HCT116 (cell line): Measurements from ENCODE around the gene SLC24A3.

ENCODE experiments used
- CEBPB ChIP-seq: IDR thresholded peaks from 2 replicates; pipeline ENCODE4 v1.6.1; 2012; ENCODE audit warnings: low read depth
- EZH2 ChIP-seq: fragments of 200-600 bp; sonication (generic); IDR thresholded peaks from 2 replicates; pipeline ENCODE4 v1.6.1; 2017; ENCODE audit warnings: antibody characterized with exemption, mixed run types
- POLR2A ChIP-seq: IDR thresholded peaks from 2 replicates; pipeline ENCODE4 v1.7.0; 2011; ENCODE audit warnings: borderline replicate concordance; ENCODE audit not compliant: insufficient read depth, insufficient read length; ENCODE audit errors: extremely low read depth
- POLR2AphosphoS5 ChIP-seq: IDR thresholded peaks from 2 replicates; pipeline ENCODE4 v1.6.1; 2011; ENCODE audit warnings: mild to moderate bottlenecking, low read depth, low read length, moderate library complexity
- TCF7L2 ChIP-seq: IDR thresholded peaks from 2 replicates; pipeline ENCODE4 v1.7.0; 2011; ENCODE audit warnings: borderline replicate concordance, inconsistent platforms; ENCODE audit not compliant: insufficient read depth, insufficient read length; ENCODE audit errors: extremely low read depth
- ZNF274 ChIP-seq: fragments of 200-500 bp; sonication (Bioruptor generic); IDR thresholded peaks from 2 replicates; pipeline ENCODE4 v1.6.1; 2014; ENCODE audit warnings: mild to moderate bottlenecking, low read depth, low read length, inconsistent platforms
- TF ChIP-seq, protein P1 (sequence below): IDR thresholded peaks from 2 replicates; pipeline ENCODE4 v1.6.1; 2012
- TF ChIP-seq, protein P2 (sequence below), 3 experiments: fragments of 200-600 bp in 1 of 3; sonication (generic) in 1 of 3; IDR thresholded peaks in 2 of 3; conservative IDR thresholded peaks in 1 of 3; 2 replicates each; pipeline ENCODE4 v1.5.1; 2012 to 2017; ENCODE audit warnings: low read depth in 2 of 3, low read length in 2 of 3, antibody characterized with exemption in 1 of 3, borderline replicate concordance in 1 of 3, control low read depth in 1 of 3, mild to moderate bottlenecking in 1 of 3, mixed read lengths in 1 of 3, mixed run types in 1 of 3, moderate library complexity in 1 of 3; ENCODE audit not compliant: insufficient read depth in 1 of 3
- TF ChIP-seq, protein P3 (sequence below): IDR thresholded peaks from 2 replicates; pipeline ENCODE4 v1.6.1; 2012; ENCODE audit warnings: low read depth
- TF ChIP-seq, protein P4 (sequence below): IDR thresholded peaks from 2 replicates; pipeline ENCODE4 v1.6.1; 2012

DNA sequence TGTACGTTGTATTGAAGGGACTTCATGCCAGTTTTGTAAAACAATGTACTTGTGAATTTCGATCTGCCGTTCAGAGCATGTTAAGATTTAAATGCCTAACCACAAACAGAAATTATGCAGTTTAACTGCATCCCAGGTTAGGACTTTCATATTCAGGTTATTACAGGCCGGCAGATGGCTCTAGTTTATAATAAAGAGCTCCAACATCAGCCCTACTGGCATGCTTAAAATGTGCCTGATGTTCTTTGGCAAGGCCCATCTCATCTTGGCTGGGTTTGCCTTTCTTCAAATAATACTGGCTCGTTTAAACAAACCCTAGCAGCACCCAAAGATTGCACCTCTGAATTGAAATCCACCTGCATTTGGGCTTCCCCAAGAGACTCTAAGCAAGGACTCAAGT lies 376.3 kb downstream of the SLC24A3 start:
- TF ChIP-seq POLR2A (no peak), TCF7L2 (no peak), POLR2AphosphoS5 (no peak), CEBPB (no peak), EZH2 (no peak), ZNF274 (no peak)
- TF ChIP-seq, protein P1, sequence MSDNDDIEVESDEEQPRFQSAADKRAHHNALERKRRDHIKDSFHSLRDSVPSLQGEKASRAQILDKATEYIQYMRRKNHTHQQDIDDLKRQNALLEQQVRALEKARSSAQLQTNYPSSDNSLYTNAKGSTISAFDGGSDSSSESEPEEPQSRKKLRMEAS: no peak
- TF ChIP-seq, protein P2, sequence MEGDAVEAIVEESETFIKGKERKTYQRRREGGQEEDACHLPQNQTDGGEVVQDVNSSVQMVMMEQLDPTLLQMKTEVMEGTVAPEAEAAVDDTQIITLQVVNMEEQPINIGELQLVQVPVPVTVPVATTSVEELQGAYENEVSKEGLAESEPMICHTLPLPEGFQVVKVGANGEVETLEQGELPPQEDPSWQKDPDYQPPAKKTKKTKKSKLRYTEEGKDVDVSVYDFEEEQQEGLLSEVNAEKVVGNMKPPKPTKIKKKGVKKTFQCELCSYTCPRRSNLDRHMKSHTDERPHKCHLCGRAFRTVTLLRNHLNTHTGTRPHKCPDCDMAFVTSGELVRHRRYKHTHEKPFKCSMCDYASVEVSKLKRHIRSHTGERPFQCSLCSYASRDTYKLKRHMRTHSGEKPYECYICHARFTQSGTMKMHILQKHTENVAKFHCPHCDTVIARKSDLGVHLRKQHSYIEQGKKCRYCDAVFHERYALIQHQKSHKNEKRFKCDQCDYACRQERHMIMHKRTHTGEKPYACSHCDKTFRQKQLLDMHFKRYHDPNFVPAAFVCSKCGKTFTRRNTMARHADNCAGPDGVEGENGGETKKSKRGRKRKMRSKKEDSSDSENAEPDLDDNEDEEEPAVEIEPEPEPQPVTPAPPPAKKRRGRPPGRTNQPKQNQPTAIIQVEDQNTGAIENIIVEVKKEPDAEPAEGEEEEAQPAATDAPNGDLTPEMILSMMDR (IDR thresholded peaks at IDR 0.05 in 2 of 3, conservative IDR thresholded peaks at IDR 0.05 in 1 of 3; ENCODE audit: borderline replicate concordance in 1 of 3, insufficient read depth in 1 of 3, low read depth in 2 of 3, low read length in 2 of 3): no peak
- TF ChIP-seq, protein P3, sequence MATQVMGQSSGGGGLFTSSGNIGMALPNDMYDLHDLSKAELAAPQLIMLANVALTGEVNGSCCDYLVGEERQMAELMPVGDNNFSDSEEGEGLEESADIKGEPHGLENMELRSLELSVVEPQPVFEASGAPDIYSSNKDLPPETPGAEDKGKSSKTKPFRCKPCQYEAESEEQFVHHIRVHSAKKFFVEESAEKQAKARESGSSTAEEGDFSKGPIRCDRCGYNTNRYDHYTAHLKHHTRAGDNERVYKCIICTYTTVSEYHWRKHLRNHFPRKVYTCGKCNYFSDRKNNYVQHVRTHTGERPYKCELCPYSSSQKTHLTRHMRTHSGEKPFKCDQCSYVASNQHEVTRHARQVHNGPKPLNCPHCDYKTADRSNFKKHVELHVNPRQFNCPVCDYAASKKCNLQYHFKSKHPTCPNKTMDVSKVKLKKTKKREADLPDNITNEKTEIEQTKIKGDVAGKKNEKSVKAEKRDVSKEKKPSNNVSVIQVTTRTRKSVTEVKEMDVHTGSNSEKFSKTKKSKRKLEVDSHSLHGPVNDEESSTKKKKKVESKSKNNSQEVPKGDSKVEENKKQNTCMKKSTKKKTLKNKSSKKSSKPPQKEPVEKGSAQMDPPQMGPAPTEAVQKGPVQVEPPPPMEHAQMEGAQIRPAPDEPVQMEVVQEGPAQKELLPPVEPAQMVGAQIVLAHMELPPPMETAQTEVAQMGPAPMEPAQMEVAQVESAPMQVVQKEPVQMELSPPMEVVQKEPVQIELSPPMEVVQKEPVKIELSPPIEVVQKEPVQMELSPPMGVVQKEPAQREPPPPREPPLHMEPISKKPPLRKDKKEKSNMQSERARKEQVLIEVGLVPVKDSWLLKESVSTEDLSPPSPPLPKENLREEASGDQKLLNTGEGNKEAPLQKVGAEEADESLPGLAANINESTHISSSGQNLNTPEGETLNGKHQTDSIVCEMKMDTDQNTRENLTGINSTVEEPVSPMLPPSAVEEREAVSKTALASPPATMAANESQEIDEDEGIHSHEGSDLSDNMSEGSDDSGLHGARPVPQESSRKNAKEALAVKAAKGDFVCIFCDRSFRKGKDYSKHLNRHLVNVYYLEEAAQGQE: no peak
- TF ChIP-seq, protein P4, sequence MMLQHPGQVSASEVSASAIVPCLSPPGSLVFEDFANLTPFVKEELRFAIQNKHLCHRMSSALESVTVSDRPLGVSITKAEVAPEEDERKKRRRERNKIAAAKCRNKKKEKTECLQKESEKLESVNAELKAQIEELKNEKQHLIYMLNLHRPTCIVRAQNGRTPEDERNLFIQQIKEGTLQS: no peak
